Peyer's patch (tissue), 4 donors: ENCODE measurements around the gene MICAL1. TPM values are rescaled to one million over a fixed set of nuclear protein-coding genes. Genes with fewer than 3 reads are reported as not detected.

Source experiments
- DNase-seq, 3 donors: peaks; one replicate each; pipeline ENCODE4 v3.0.0-alpha.2; 2017 to 2019
- H3K27ac ChIP-seq, 4 donors: fragments of 200-600 bp; sonication (generic); one replicate each; pipeline ENCODE4 v1.5.1; 2016 to 2019
- H3K27me3 ChIP-seq, 2 donors: fragments of 200-600 bp; sonication (generic); one replicate each; pipeline ENCODE4 v1.5.1; 2019
- H3K36me3 ChIP-seq, 3 donors: fragments of 200-600 bp; sonication (generic); one replicate each; pipeline ENCODE4 v1.5.1; 2016 to 2019
- H3K4me1 ChIP-seq, 4 donors: fragments of 200-600 bp; sonication (generic); one replicate each; pipeline ENCODE4 v1.5.1; 2016 to 2019
- H3K4me3 ChIP-seq, 4 donors: fragments of 200-600 bp; sonication (generic); 1 replicate in 3 of 4; 2 replicates in 1 of 4; pipeline ENCODE4 v1.5.1; 2016 to 2019; ENCODE audit warnings: mild to moderate bottlenecking in 1 of 4
- H3K9me3 ChIP-seq, 4 donors: fragments of 200-600 bp; sonication (generic); one replicate each; pipeline ENCODE4 v1.5.1; 2016 to 2019; ENCODE audit warnings: mild to moderate bottlenecking in 1 of 4
- CTCF ChIP-seq, 6 experiments: fragments of 450-650 bp in 4 of 6; fragments of 200-600 bp in 2 of 6; sonication (generic) in 1 of 6; IDR thresholded peaks; one replicate each; pipeline ENCODE4 v1.5.1; 2017 to 2019; ENCODE audit warnings: antibody characterized with exemption in 6 of 6, mild to moderate bottlenecking in 3 of 6, moderate library complexity in 1 of 6
- POLR2A ChIP-seq, 2 donors: fragments of 450-650 bp; IDR thresholded peaks; one replicate each; pipeline ENCODE4 v1.5.1; 2017; ENCODE audit warnings: antibody characterized with exemption in 2 of 2, mild to moderate bottlenecking in 2 of 2, moderate library complexity in 2 of 2
- total RNA-seq, 4 donors: library from RNA; depleted of rRNA; stranded (reverse); fragments of >200 nt; gene quantifications; one replicate each; pipeline ENCODE4 v1.1.0, GENCODE V29; 2016

Gene MICAL1
- total RNA-seq, 4 donors from 2014 or later: 154 to 291 (median 223) TPM

- H3K27me3 ChIP-seq: no peaks in the 10 kb centered on the region
- H3K36me3 ChIP-seq: peaks cover 0 to 21% (median 0%) of the 10 kb centered on the region in 3 donors
- no peak overlapping the region for H3K27ac ChIP-seq
- peak in 1 of 3 donors; percentile 17 for DNase-seq
- TF ChIP-seq POLR2A (IDR thresholded peaks at IDR 0.05): no peak
- no peak for TF ChIP-seq CTCF (IDR thresholded peaks at IDR 0.05)
- peaks cover 0 to 22% (median 12%) of the 10 kb centered on the region in 4 donors for H3K4me1 ChIP-seq
- H3K4me3 ChIP-seq: no peak overlapping the region
- no peaks in the 10 kb centered on the region for H3K9me3 ChIP-seq
These were observed 4.7 kb upstream of the MICAL1 start for GRCh38 chr6:109460161-109460829.

- no peak for TF ChIP-seq CTCF (IDR thresholded peaks at IDR 0.05)
- TF ChIP-seq POLR2A (IDR thresholded peaks at IDR 0.05): no peak
- no peak overlapping the region for H3K4me3 ChIP-seq
- H3K9me3 ChIP-seq: no peaks in the 10 kb centered on the region
- peaks cover 0 to 15% (median 0%) of the 10 kb centered on the region in 3 donors for H3K36me3 ChIP-seq
- H3K27me3 ChIP-seq: no peaks in the 10 kb centered on the region
- DNase-seq: peak in 2 of 3 donors; percentile 61 to 62
- H3K27ac ChIP-seq: peak overlapping the region in 2 of 4 donors; percentile 6 to 96
- peaks cover 0 to 28% (median 19%) of the 10 kb centered on the region in 4 donors for H3K4me1 ChIP-seq
These were observed 3.4 kb upstream of the MICAL1 start for GRCh38 chr6:109458774-109459531.

GRCh38 chr6:109457562-109457996 lies 2.0 kb upstream of the MICAL1 start:
- H3K9me3 ChIP-seq: no peaks in the 10 kb centered on the region
- DNase-seq: peak in 2 of 3 donors; percentile 18 to 41
- H3K27ac ChIP-seq: peak overlapping the region; percentile 92 to 98 (median 94)
- H3K4me1 ChIP-seq: peaks cover 0 to 33% (median 24%) of the 10 kb centered on the region in 4 donors
- TF ChIP-seq CTCF (IDR thresholded peaks at IDR 0.05) (no peak), POLR2A (IDR thresholded peaks at IDR 0.05) (no peak)
- no peak overlapping the region for H3K4me3 ChIP-seq
- H3K27me3 ChIP-seq: no peaks in the 10 kb centered on the region
- H3K36me3 ChIP-seq: peaks cover 0 to 27% (median 0%) of the 10 kb centered on the region in 3 donors

- peak overlapping the region; percentile 92 to 98 (median 94) for H3K27ac ChIP-seq
- TF ChIP-seq CTCF (IDR thresholded peaks at IDR 0.05) (no peak), POLR2A (IDR thresholded peaks at IDR 0.05) (peak; percentile 69 to 87)
- peak in 2 of 3 donors; percentile 70 to 78 for DNase-seq
These were observed 1.4 kb upstream of the MICAL1 start for GRCh38 chr6:109456710-109457561.

GRCh38 chr6:109456111-109456583 lies 575 bp upstream of the MICAL1 start:
- DNase-seq: peak in 2 of 3 donors; percentile 75 to 78
- Histone ChIP-seq H3K9me3 (no peaks in the 10 kb centered on the region), H3K27me3 (no peaks in the 10 kb centered on the region), H3K36me3 (peaks cover 0 to 28% (median 0%) of the 10 kb centered on the region in 3 donors), H3K27ac (peak overlapping the region; percentile 92 to 98 (median 94)), H3K4me1 (peaks cover 0 to 33% (median 24%) of the 10 kb centered on the region in 4 donors), H3K4me3 (peak overlapping the region; percentile 68 to 79 (median 72))
- TF ChIP-seq CTCF (IDR thresholded peaks at IDR 0.05): no peak
- peak; percentile 71 to 75 for TF ChIP-seq POLR2A (IDR thresholded peaks at IDR 0.05)

More at GRCh38 chr6:109456710-109457561, 1.4 kb upstream of the MICAL1 start:
- Histone ChIP-seq H3K27me3 (no peaks in the 10 kb centered on the region), H3K36me3 (peaks cover 0 to 29% (median 0%) of the 10 kb centered on the region in 3 donors), H3K4me1 (peaks cover 0 to 33% (median 24%) of the 10 kb centered on the region in 4 donors), H3K9me3 (no peaks in the 10 kb centered on the region), H3K4me3 (peak overlapping the region; percentile 68 to 79 (median 72))
